Skeletal muscle satellite cell (primary cell): Measurements from ENCODE around the gene MOB3A.

Source experiments
- H3K27me3 ChIP-seq: 2 replicates; pipeline ENCODE4 v1.7.0; 2013; ENCODE audit warnings: low read length; ENCODE audit not compliant: control insufficient read depth, insufficient read depth
- H3K36me3 ChIP-seq: 2 replicates; pipeline ENCODE4 v1.7.0; 2013; ENCODE audit warnings: mild to moderate bottlenecking, control low read depth, low read length; ENCODE audit not compliant: insufficient read depth
- H3K4me1 ChIP-seq: 2 replicates; pipeline ENCODE4 v1.7.0; 2013; ENCODE audit warnings: low read length; ENCODE audit not compliant: control insufficient read depth, insufficient read depth
- H3K4me2 ChIP-seq: 2 replicates; pipeline ENCODE4 v1.7.0; 2013; ENCODE audit warnings: mild to moderate bottlenecking, low read length
- H3K4me3 ChIP-seq: 2 replicates; pipeline ENCODE4 v1.7.0; 2013; ENCODE audit warnings: low read length
- H3K9ac ChIP-seq: 2 replicates; pipeline ENCODE4 v1.7.0; 2013; ENCODE audit warnings: mild to moderate bottlenecking, low read depth, low read length, moderate library complexity
- H3K9me3 ChIP-seq: replicated peaks from 2 replicates; pipeline ENCODE4 v1.7.0; 2013; ENCODE audit warnings: mild to moderate bottlenecking, control low read depth, low read length

MOB3A gene

GRCh38 chr19:2112516-2113320 is 16.6 kb upstream of the MOB3A start:
- H3K36me3 ChIP-seq: peaks cover 94% of the 10 kb centered on the region
- no peaks in the 10 kb centered on the region for H3K9me3 ChIP-seq
- H3K4me1 ChIP-seq: peaks cover 12% of the 10 kb centered on the region
- H3K9ac ChIP-seq: no peak overlapping the region
- H3K4me2 ChIP-seq: no peak overlapping the region
- no peaks in the 10 kb centered on the region for H3K27me3 ChIP-seq
- no peak overlapping the region for H3K4me3 ChIP-seq

GRCh38 chr19:2111886-2112285 is 15.8 kb upstream of the MOB3A start:
- H3K9ac ChIP-seq: no peak overlapping the region
- H3K36me3 ChIP-seq: peaks cover 86% of the 10 kb centered on the region
- no peak overlapping the region for H3K4me2 ChIP-seq
- no peaks in the 10 kb centered on the region for H3K9me3 ChIP-seq
- no peak overlapping the region for H3K4me3 ChIP-seq
- H3K27me3 ChIP-seq: no peaks in the 10 kb centered on the region
- peaks cover 12% of the 10 kb centered on the region for H3K4me1 ChIP-seq

- Histone ChIP-seq H3K4me1 (peaks cover 12% of the 10 kb centered on the region), H3K9me3 (no peaks in the 10 kb centered on the region), H3K4me3 (no peak overlapping the region), H3K4me2 (no peak overlapping the region), H3K9ac (no peak overlapping the region), H3K36me3 (peaks cover 86% of the 10 kb centered on the region), H3K27me3 (no peaks in the 10 kb centered on the region)
Observed at GRCh38 chr19:2111425-2111824, 15.3 kb upstream of the MOB3A start.

GRCh38 chr19:2110822-2111221 is 14.7 kb upstream of the MOB3A start:
- Histone ChIP-seq H3K9ac (no peak overlapping the region), H3K4me3 (no peak overlapping the region), H3K4me2 (no peak overlapping the region), H3K36me3 (peaks cover 85% of the 10 kb centered on the region), H3K4me1 (peaks cover 12% of the 10 kb centered on the region), H3K27me3 (no peaks in the 10 kb centered on the region), H3K9me3 (no peaks in the 10 kb centered on the region)

DNA sequence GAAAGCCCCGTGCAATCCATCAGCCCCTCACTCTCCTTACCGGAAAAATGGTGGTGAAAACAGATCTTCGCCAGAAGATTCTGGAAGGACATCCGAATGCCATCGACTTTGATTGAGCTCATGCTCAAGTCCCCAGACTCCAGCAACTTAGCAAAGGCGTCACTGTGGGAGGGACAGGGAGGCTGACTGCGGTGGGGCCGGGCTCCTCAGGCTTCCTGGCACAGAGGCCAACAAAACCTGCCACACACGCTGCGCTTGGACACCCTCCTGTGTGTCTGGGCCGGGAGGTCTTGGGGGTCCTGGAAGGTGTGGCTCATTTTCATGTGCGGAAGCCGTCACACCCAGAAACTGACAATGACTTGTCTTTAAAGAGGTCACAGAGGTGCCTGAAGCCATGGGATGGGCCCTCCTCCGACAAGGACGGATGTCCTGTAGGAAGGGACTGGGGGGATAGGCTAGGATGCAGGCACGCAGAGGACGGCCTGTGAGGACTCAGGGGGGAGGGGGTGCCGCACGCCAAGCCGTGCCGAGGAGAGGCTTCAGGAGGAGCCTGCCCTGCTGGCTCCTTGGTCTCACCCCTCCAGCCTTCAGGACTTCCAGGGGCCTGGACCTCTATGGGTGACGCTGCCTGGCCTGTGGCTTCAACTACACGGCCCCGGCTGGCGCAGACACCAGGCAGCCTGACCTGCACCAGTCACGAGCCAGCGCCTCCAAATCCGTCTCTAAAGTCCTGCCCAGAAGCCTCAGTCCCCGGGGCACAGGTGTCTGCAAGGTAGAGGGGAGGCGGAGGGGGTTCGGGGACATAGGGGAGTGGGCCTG is 13.1 kb upstream of the MOB3A start:
- H3K4me3 ChIP-seq: no peak overlapping the region
- H3K4me1 ChIP-seq: peaks cover 9% of the 10 kb centered on the region
- H3K4me2 ChIP-seq: no peak overlapping the region
- no peak overlapping the region for H3K9ac ChIP-seq
- H3K9me3 ChIP-seq: no peaks in the 10 kb centered on the region
- no peaks in the 10 kb centered on the region for H3K27me3 ChIP-seq
- peaks cover 86% of the 10 kb centered on the region for H3K36me3 ChIP-seq

GRCh38 chr19:2108251-2109016 is 12.3 kb upstream of the MOB3A start:
- Histone ChIP-seq H3K9me3 (no peaks in the 10 kb centered on the region), H3K27me3 (no peaks in the 10 kb centered on the region), H3K36me3 (peaks cover 86% of the 10 kb centered on the region), H3K4me2 (no peak overlapping the region), H3K9ac (no peak overlapping the region), H3K4me3 (no peak overlapping the region), H3K4me1 (peaks cover 1% of the 10 kb centered on the region)

DNA sequence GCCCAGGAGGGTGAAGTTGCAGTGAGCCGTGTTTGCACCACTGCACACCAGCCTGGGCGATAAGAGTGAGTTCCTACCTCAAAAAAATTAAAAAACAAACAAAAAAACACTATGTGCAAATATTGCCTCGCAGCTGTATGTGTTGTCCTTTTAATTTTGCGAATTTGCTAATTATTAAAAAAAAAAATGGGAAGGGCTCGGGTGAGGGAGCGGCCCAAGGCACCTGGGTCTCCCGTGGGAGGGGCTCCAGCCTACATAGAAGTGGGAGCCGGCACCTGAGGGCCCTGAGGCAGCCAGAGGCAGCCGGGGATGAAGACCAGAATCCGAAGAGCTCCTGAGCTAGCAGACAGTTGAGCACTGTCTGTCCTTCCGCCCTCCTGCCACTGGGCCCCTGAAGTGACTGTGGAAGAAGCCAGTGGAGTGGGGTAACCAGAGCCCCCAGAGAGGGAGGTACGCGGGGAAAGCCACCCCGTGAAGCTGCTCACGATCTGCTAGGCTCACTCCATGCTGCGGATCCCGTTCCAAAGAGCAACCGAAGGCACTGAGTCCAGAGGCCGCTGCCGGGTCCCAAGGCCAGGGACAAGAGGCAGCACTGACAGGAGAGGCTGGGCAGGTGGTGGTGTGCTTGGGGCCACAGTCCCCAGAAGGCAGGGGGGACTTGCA is 7.0 kb upstream of the MOB3A start:
- H3K4me2 ChIP-seq: no peak overlapping the region
- no peak overlapping the region for H3K9ac ChIP-seq
- H3K36me3 ChIP-seq: peaks cover 66% of the 10 kb centered on the region
- no peaks in the 10 kb centered on the region for H3K27me3 ChIP-seq
- no peak overlapping the region for H3K4me3 ChIP-seq
- no peaks in the 10 kb centered on the region for H3K4me1 ChIP-seq
- H3K9me3 ChIP-seq: no peaks in the 10 kb centered on the region

DNA sequence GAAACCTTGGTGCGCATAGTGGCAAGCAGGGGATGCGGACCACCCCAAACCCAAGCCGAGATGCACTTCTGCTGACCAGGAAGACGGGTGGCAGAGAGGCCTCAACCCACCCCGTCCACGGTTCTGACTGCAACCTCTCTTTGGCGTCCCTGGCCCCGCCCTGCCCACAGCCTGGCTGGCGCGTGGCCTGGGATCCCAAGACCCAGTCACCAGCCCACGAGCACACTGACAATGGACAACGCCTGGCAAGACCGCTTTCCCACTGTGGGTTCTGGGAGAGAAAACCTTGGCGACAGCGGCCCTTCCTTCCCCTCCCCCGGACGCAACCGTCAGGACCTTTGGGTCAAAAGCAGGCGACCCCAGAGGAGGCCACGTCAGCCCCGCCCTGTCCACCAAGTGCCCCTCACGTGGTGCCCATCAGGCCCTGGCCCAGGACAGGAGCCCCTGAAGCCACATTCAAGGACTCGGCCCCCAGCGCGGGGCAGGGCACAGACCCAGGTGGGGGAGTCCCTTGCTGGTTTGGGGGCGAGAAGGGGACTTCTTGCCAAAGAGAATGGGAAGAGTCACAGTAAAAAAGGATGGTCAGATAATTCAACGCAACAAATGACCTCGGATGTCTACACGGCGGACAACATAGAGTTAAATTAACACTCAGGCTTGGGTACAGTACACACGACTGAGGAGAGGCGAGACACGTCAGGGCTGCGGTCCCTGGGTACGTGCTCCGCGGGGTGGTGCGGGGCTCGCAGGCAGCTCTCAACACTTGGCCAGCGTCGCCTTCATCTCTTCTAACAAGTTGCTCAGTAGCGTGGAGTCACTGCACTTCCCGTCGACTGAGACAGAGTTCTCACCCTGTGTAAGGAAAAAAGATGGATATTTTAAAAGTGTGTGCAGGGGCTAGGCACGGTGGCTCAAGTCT is 5.5 kb upstream of the MOB3A start:
- H3K9ac ChIP-seq: no peak overlapping the region
- peaks cover 59% of the 10 kb centered on the region for H3K36me3 ChIP-seq

GRCh38 chr19:2100719-2101061 is 4.6 kb upstream of the MOB3A start:
- H3K4me2 ChIP-seq: no peak overlapping the region
- peaks cover 51% of the 10 kb centered on the region for H3K36me3 ChIP-seq
- no peak overlapping the region for H3K4me3 ChIP-seq
- no peaks in the 10 kb centered on the region for H3K9me3 ChIP-seq
- H3K9ac ChIP-seq: no peak overlapping the region
- H3K4me1 ChIP-seq: peaks cover 10% of the 10 kb centered on the region
- H3K27me3 ChIP-seq: no peaks in the 10 kb centered on the region

More for the DNA sequence above, 5.5 kb upstream of the MOB3A start:
- no peak overlapping the region for H3K4me2 ChIP-seq
- no peaks in the 10 kb centered on the region for H3K27me3 ChIP-seq
- no peak overlapping the region for H3K4me3 ChIP-seq
- peaks cover 10% of the 10 kb centered on the region for H3K4me1 ChIP-seq
- no peaks in the 10 kb centered on the region for H3K9me3 ChIP-seq

- peaks cover 10% of the 10 kb centered on the region for H3K4me1 ChIP-seq
- peaks cover 46% of the 10 kb centered on the region for H3K36me3 ChIP-seq
- no peaks in the 10 kb centered on the region for H3K9me3 ChIP-seq
- no peaks in the 10 kb centered on the region for H3K27me3 ChIP-seq
- H3K4me2 ChIP-seq: no peak overlapping the region
- H3K4me3 ChIP-seq: no peak overlapping the region
- H3K9ac ChIP-seq: no peak overlapping the region
Observed at GRCh38 chr19:2099937-2100718, 4.0 kb upstream of the MOB3A start.
